GM18909 (cell line): Measurements from ENCODE around the gene FSTL5.
"Not testable (repeated sequence)": the region's sequence is repeated elsewhere in the genome, so short reads cannot be mapped to it uniquely, and the experiment has no call there.

Experiments
- ATAC-seq: cut with Tn5 transposase; IDR thresholded peaks from one replicate; pipeline ENCODE4 v1.9.1; 2021; ENCODE audit warnings: mild to moderate bottlenecking; ENCODE audit not compliant: unreplicated experiment, poor library complexity

The FSTL5 gene

DNA sequence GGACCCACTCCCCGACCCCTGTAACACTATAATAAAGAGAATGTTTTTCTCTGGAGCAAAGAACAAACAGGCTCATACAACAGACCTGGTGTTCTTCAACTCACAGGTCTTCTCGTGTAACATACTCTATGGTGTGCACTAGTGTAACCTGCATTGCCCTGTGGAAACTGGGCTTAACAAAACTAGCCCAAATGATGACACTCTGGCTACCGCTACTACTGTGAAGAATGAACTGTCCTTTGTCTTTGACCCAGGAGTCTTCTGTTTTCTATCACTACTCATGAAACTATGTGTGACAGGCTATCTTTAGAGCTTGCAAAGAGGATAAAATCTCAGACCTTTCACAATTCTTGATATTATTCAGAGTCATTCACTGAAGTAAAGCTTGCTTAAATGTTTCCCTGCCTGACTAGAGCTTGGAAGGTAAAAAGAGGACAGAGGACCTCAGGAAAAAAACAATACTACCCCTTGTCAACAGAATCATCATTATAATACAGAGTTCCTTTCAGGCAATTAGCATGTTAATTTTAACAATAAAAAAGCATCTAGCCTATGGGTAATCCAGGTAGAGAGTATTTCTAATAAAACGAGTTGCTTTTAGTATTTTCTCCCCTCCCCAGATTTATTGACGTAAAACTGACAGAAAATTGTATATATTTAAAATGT lies 59.2 kb downstream of the FSTL5 start:
- ATAC-seq = no peak

DNA sequence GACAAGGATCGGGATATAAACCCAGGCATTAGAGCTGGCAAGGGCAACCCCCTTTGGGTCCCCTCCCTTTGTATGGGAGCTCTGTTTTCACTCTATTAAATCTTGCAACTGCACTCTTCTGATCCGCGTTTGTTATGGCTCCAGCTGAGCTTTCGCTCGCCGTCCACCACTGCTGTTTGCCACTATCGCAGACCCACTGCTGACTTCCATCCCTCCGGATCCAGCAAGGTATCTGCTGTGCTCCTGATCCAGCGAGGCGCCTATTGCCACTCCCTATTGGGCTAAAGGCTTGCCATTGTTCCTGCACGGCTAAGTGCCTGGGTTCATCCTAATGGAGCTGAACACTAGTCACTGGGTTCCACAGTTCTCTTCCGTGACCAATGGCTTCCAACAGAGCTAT lies 59.9 kb downstream of the FSTL5 start:
- ATAC-seq = not testable (repeated sequence)

DNA sequence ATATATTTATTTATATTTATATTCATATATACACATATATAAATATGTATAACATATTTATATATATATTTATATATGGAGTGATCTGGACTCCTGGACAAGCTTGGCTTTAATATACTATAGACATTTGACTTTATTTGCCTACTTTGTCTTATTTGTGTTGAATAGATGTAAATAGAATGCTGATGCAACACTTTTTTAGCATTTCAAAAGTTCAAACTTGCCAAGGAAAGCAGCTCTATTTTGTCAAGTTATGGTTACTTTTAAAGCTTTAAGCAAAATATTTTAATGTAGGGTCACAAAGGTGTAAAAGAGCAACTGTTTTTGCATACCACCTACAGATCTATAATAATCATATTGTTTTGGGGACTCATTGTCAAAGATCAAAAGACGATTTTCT lies 61.1 kb downstream of the FSTL5 start:
- ATAC-seq = no peak

GRCh38 chr4:162101337-162101736 lies 62.5 kb downstream of the FSTL5 start:
- no peak for ATAC-seq

DNA sequence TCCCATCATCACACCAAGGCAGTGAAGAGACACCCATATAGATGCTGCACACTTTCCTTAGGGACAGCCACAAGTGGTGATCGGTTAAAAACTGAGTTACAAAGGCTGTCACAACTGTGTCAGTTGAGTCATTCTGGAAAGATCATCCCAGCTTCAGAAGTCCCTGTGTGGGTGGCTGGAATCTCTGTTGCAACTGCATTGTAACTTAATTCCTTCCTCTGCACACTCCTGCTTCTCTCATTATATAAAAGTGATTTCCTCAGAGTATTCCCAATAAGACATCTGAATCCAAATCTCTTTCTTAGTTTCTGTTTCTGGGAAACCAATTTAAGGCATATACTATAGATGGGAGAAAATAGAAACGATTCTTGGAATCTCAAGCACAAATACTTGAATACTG lies 88.1 kb downstream of the FSTL5 start:
- ATAC-seq = no peak

DNA sequence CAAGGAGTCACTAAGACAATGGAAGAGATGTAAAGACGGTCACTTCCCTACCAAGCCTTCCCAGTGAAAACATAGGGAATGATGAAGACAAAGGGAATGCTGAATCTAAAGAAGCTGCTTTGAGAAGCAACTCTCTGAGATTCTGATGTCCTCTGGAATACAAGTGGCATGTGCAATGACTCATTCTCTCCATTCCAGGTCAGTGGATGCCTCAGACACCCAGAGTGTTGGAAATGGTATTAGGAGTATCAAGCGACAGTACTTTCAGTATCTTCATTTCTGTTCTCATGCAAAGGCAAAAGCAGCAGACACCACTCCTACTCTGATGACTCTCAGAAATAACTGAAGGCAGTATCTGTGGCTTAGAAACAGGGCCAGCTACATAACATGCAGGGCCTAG lies 102.6 kb downstream of the FSTL5 start:
- ATAC-seq = no peak

GRCh38 chr4:162059656-162060055 lies 104.1 kb downstream of the FSTL5 start:
- no peak for ATAC-seq

- ATAC-seq = no peak
Observed at GRCh38 chr4:162056990-162057389, 106.8 kb downstream of the FSTL5 start.

DNA sequence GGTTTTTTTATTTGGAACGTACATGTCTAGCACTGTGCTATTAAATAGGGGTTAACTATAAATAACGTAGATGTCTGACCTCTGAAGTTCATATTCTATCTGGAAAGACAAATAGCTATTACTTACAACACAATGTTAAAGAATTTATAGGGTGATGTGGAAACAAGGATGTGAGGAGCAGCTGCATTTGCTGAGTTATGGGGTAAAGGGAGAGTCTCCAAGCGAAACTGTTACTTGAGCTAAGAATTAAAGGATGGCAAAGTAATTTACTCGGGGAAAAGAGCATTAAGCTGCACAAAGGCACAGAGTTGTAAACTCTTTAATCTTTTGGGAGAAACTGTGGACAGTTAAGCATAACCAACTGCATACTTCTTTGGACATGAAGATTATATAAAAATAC lies 117.7 kb downstream of the FSTL5 start:
- ATAC-seq = no peak

- ATAC-seq = no peak
Observed at GRCh38 chr4:162038112-162038511, 125.7 kb downstream of the FSTL5 start.

DNA sequence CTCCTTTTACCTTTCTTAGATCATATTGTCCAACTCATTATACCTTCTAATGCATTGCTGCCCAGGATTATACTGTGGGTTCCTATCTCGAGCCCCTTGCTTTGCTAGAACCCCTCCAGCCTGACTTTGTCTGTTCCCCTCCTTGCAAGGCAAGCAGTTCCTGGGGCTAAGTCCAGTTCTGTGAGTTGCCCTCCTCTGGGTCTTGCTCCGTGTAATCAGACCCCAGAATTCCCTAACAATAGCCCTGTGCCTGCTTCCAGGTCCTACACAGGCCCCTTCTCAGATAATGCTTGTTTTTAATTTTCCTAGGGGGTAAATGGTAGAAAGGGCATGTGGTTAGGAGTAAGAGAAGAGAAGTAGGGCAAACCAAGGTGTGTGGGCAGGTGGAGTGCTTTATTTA lies 145.9 kb downstream of the FSTL5 start:
- ATAC-seq = no peak

DNA sequence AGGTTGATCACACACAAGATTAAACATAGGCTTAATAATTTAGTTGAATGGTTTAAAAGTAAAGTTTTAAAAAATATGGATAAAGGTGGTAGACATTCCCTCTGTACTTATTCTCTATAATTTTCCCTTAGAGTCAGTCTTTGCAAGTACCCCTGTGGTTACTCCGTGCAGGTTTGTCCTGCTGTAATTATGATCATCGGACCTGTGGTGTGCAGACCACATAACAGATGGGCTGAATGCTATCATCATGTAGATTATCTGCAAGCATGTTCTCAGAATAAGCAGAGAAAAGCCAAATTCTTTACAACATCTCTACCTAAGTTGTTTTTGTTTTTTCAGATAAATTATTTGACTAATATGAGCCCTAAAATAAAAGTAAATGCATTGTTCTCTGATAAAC lies 146.8 kb downstream of the FSTL5 start:
- no peak for ATAC-seq

GRCh38 chr4:162016219-162016618 lies 147.6 kb downstream of the FSTL5 start:
- no peak for ATAC-seq

DNA sequence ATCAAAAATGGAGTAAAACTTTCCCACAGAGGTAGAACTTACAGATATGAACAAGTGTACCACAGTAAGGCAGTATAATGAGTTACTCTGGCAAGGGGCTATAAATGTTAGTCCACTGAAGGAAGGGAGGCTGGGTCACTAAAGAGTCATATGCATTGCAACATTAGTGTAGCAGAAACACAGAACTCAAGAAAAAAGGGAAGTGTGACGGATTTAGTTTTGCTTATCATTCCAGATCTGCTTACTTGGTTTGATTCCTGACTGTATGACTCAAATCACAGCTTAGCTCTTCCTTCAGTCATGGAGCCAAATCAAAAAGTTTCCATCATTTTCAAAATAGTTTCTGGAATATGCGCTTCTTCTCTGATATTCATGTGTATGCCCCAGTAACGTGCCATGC lies 148.7 kb downstream of the FSTL5 start:
- ATAC-seq = no peak

DNA sequence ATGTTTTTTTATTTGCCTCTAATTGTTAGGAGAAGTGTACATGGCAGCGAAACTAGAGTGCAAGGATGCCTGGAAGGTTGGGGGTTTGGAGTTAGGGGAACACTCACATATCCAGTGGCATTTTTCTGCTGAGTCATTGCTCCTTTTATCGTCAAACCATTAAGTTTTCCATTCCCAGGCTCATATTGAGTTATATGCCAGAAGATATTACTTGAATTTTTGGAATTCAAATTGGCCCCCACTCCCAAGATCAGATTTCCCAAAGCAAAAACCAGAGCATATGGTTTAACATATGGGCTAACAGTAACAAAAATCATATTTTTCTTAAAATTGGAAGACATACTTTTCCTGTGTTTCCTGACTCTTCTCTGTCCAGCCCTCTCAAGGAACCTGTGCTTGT lies 152.7 kb downstream of the FSTL5 start:
- no peak for ATAC-seq

DNA sequence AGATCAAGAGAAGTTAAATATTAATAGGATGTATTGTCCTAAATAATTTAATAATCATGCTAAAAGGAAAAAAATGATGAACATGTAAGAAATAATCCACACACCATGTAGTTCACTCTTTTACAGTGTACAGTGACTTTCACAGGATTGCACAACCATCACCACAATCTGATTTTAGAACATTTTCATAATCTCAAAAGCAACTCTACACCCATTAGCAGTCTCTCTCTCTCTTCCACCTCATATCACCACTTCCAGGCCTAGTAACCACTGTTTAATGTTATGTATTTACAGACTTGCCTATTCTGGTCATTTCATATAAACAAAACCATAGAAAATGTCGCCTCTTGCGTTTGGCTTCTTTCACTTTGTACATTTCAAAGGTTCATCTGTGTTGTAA lies 153.4 kb downstream of the FSTL5 start:
- ATAC-seq = no peak

GRCh38 chr4:161992317-161992716 lies 171.5 kb downstream of the FSTL5 start:
- ATAC-seq = no peak

DNA sequence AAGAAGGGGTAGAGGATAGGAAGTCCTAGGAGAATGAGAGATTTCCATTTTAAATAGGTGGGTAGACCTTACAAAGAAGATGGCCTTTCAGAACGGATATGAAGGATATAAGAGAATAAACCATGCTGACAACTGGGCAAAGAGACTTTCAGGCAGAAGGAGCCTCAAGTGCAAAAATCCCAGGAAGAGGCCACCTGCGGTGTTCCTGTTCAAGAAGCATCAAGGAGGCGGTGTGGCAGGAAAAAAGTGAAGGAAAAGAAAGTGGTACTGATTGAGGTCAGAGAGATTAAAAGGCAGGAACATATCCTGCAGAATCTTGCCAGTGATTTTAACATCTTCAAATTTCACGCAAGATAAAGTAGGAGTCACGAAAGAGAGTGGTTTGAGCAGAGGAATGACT lies 172.0 kb downstream of the FSTL5 start:
- no peak for ATAC-seq

DNA sequence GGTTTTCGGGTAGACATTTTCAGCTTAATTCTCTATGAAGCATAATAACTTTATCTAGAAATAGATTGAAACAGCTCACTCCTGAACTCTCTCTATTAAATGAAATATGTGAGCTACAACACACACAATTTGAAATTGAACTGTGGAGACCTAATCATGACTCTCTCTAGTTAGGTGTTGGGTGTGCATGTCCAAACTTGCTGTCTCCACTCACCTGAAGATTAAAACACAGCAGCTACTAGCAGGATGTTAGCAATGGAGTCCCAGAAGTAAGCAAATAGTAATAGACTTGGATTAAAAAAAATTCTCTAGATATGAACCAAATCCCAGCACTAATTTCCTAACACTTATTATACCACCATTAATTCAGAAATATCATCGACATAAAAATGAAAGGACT lies 173.1 kb downstream of the FSTL5 start:
- no peak for ATAC-seq

- ATAC-seq = no peak
Observed at GRCh38 chr4:161988946-161989345, 174.9 kb downstream of the FSTL5 start.

- no peak for ATAC-seq
Observed at GRCh38 chr4:161987611-161988010, 176.2 kb downstream of the FSTL5 start.

- ATAC-seq = no peak
Observed at GRCh38 chr4:161952382-161952781, 211.4 kb downstream of the FSTL5 start.
